ENCODE results near the gene NEGR1. TPM values are rescaled to one million over a fixed set of nuclear protein-coding genes. Genes with fewer than 3 reads are reported as not detected.

Gene NEGR1
- total RNA-seq, 1 experiment from 2014 or later = 0.03 TPM

GRCh38 chr1:71532343-71532742 is 750.0 kb downstream of the NEGR1 start:
- no peak for DNase-seq (ENCODE audit: low read depth)
- in situ Hi-C loops (cut with HindIII; ENCODE audit: low pct_unique_long_range_greater_than_20kb, low sequenced_read_pairs) = no loop called here

GRCh38 chr1:71526824-71527223 is 755.5 kb downstream of the NEGR1 start:
- in situ Hi-C loops (cut with HindIII; ENCODE audit: low pct_unique_long_range_greater_than_20kb, low sequenced_read_pairs) = no loop called here
- no peak for DNase-seq (ENCODE audit: low read depth)

- in situ Hi-C loops (cut with HindIII; ENCODE audit: low pct_unique_long_range_greater_than_20kb, low sequenced_read_pairs) = no loop called here
- no peak for DNase-seq (ENCODE audit: low read depth)
These were observed 759.6 kb downstream of the NEGR1 start for GRCh38 chr1:71522721-71523120.

GRCh38 chr1:71521655-71522264 is 760.6 kb downstream of the NEGR1 start:
- in situ Hi-C loops (cut with HindIII; ENCODE audit: low pct_unique_long_range_greater_than_20kb, low sequenced_read_pairs) = no loop called here
- no peak for DNase-seq (ENCODE audit: low read depth)

- in situ Hi-C loops (cut with HindIII; ENCODE audit: low pct_unique_long_range_greater_than_20kb, low sequenced_read_pairs) = no loop called here
- DNase-seq (ENCODE audit: low read depth) = no peak
These were observed 770.8 kb downstream of the NEGR1 start for GRCh38 chr1:71511505-71511904.

GRCh38 chr1:71510725-71511124 is 771.6 kb downstream of the NEGR1 start:
- DNase-seq (ENCODE audit: low read depth) = no peak
- in situ Hi-C loops (cut with HindIII; ENCODE audit: low pct_unique_long_range_greater_than_20kb, low sequenced_read_pairs) = no loop called here

GRCh38 chr1:71509051-71509595 is 773.2 kb downstream of the NEGR1 start:
- in situ Hi-C loops (cut with HindIII; ENCODE audit: low pct_unique_long_range_greater_than_20kb, low sequenced_read_pairs) = no loop called here
- DNase-seq (ENCODE audit: low read depth) = no peak

- in situ Hi-C loops (cut with HindIII; ENCODE audit: low pct_unique_long_range_greater_than_20kb, low sequenced_read_pairs) = no loop called here
- no peak for DNase-seq (ENCODE audit: low read depth)
These were observed 780.3 kb downstream of the NEGR1 start for GRCh38 chr1:71502006-71502405.

- no peak for DNase-seq (ENCODE audit: low read depth)
- in situ Hi-C loops (cut with HindIII; ENCODE audit: low pct_unique_long_range_greater_than_20kb, low sequenced_read_pairs) = no loop called here
These were observed 783.8 kb downstream of the NEGR1 start for GRCh38 chr1:71498542-71498941.

GRCh38 chr1:71494163-71494562 is 788.2 kb downstream of the NEGR1 start:
- in situ Hi-C loops (cut with HindIII; ENCODE audit: low pct_unique_long_range_greater_than_20kb, low sequenced_read_pairs) = no loop called here
- no peak for DNase-seq (ENCODE audit: low read depth)

GRCh38 chr1:71492298-71493041 is 789.9 kb downstream of the NEGR1 start:
- no peak for DNase-seq (ENCODE audit: low read depth)
- in situ Hi-C loops (cut with HindIII; ENCODE audit: low pct_unique_long_range_greater_than_20kb, low sequenced_read_pairs) = no loop called here

- DNase-seq (ENCODE audit: low read depth) = peak; percentile 2
- in situ Hi-C loops (cut with HindIII; ENCODE audit: low pct_unique_long_range_greater_than_20kb, low sequenced_read_pairs) = no loop called here
These were observed 791.9 kb downstream of the NEGR1 start for GRCh38 chr1:71490432-71490831.

- no peak for DNase-seq (ENCODE audit: low read depth)
These were observed 793.6 kb downstream of the NEGR1 start for GRCh38 chr1:71488555-71489252.

GRCh38 chr1:71473331-71473730 is 809.0 kb downstream of the NEGR1 start:
- in situ Hi-C loops (cut with HindIII; ENCODE audit: low pct_unique_long_range_greater_than_20kb, low sequenced_read_pairs) = no loop called here
- no peak for DNase-seq (ENCODE audit: low read depth)

More at GRCh38 chr1:71488555-71489252, 793.6 kb downstream of the NEGR1 start:
- in situ Hi-C loops (cut with HindIII; ENCODE audit: low pct_unique_long_range_greater_than_20kb, low sequenced_read_pairs) = no loop called here

GRCh38 chr1:71465093-71465492 is 817.2 kb downstream of the NEGR1 start:
- DNase-seq (ENCODE audit: low read depth) = no peak
- in situ Hi-C loops (cut with HindIII; ENCODE audit: low pct_unique_long_range_greater_than_20kb, low sequenced_read_pairs) = no loop called here

- in situ Hi-C loops (cut with HindIII; ENCODE audit: low pct_unique_long_range_greater_than_20kb, low sequenced_read_pairs) = no loop called here
- no peak for DNase-seq (ENCODE audit: low read depth)
These were observed 818.3 kb downstream of the NEGR1 start for GRCh38 chr1:71464016-71464415.

- in situ Hi-C loops (cut with HindIII; ENCODE audit: low pct_unique_long_range_greater_than_20kb, low sequenced_read_pairs) = no loop called here
- DNase-seq (ENCODE audit: low read depth) = no peak
These were observed 819.2 kb downstream of the NEGR1 start for GRCh38 chr1:71463144-71463543.

GRCh38 chr1:71462247-71462646 is 820.1 kb downstream of the NEGR1 start:
- no peak for DNase-seq (ENCODE audit: low read depth)
- in situ Hi-C loops (cut with HindIII; ENCODE audit: low pct_unique_long_range_greater_than_20kb, low sequenced_read_pairs) = no loop called here

GRCh38 chr1:71461416-71461815 is 820.9 kb downstream of the NEGR1 start:
- in situ Hi-C loops (cut with HindIII; ENCODE audit: low pct_unique_long_range_greater_than_20kb, low sequenced_read_pairs) = no loop called here

More at GRCh38 chr1:71461416-71461815, 820.9 kb downstream of the NEGR1 start:
- no peak for DNase-seq (ENCODE audit: low read depth)

Measured in Caki2 (cell line).